HepG2 (cell line): ENCODE measurements around the gene RASGRP4. TPM values are rescaled to one million over a fixed set of nuclear protein-coding genes. Genes with fewer than 3 reads are reported as not detected.

Source experiments
- AHR ChIP-seq: IDR thresholded peaks from 2 replicates; pipeline ENCODE4 v1.6.1; 2018; ENCODE audit warnings: missing genetic modification reagents, missing compliant biosample characterization
- ARNT ChIP-seq: fragments of 450-650 bp; IDR thresholded peaks from 2 replicates; pipeline ENCODE4 v1.6.1; 2017
- BHLHE40 ChIP-seq: IDR thresholded peaks from 2 replicates; pipeline ENCODE4 v1.6.1; 2011; ENCODE audit warnings: low read length, improper control_type of control experiment
- CREB1 ChIP-seq, 2 experiments: fragments of 450-650 bp in 1 of 2; IDR thresholded peaks; 2 replicates each; pipeline ENCODE4 v1.6.1; 2016 to 2017; ENCODE audit warnings: control low read depth in 1 of 2, mild to moderate bottlenecking in 1 of 2, missing compliant biosample characterization in 1 of 2, missing genetic modification characterization in 1 of 2
- ETV6 ChIP-seq: sonication (generic); formaldehyde crosslinking; conservative IDR thresholded peaks from 2 replicates; pipeline ENCODE4 v1.4.0; 2020; ENCODE audit warnings: missing genetic modification reagents
- HNRNPLL ChIP-seq: fragments of 200-400 bp; formaldehyde crosslinking; IDR thresholded peaks from 2 replicates; pipeline ENCODE4 v1.6.1; 2017; ENCODE audit warnings: mild to moderate bottlenecking, low read depth, low read length; ENCODE audit not compliant: poor library complexity, severe bottlenecking
- MTF1 ChIP-seq: sonication (generic); formaldehyde crosslinking; IDR thresholded peaks from 2 replicates; pipeline ENCODE4 v1.5.0; 2020; ENCODE audit warnings: missing genetic modification reagents
- SALL2 ChIP-seq: sonication (generic); formaldehyde crosslinking; IDR thresholded peaks from 2 replicates; pipeline ENCODE4 v1.8.1; 2023; ENCODE audit warnings: mild to moderate bottlenecking, missing genetic modification reagents, inconsistent platforms
- SP1 ChIP-seq, 2 experiments: fragments of 450-650 bp in 1 of 2; sonication (generic) in 1 of 2; formaldehyde crosslinking in 1 of 2; IDR thresholded peaks; 2 replicates each; pipeline versions ENCODE4 v1.4.0 to v1.6.1; 2016 to 2020; ENCODE audit warnings: missing genetic modification reagents in 1 of 2
- ZEB1 ChIP-seq: IDR thresholded peaks from 2 replicates; pipeline ENCODE4 v1.6.1; 2012; ENCODE audit warnings: mild to moderate bottlenecking, low read depth, inconsistent platforms; ENCODE audit not compliant: insufficient replicate concordance
- ZFP37 ChIP-seq: sonication (generic); formaldehyde crosslinking; IDR thresholded peaks from 2 replicates; pipeline ENCODE4 v1.4.0; 2020; ENCODE audit warnings: missing genetic modification reagents, borderline replicate concordance
- ZNF10 ChIP-seq: sonication (generic); formaldehyde crosslinking; IDR thresholded peaks from 2 replicates; pipeline ENCODE4 v1.4.0; 2020; ENCODE audit warnings: mild to moderate bottlenecking, low read depth, missing genetic modification reagents, borderline replicate concordance
- ZNF138 ChIP-seq: sonication (generic); formaldehyde crosslinking; IDR thresholded peaks from 2 replicates; pipeline ENCODE4 v1.5.0; 2020; ENCODE audit warnings: mild to moderate bottlenecking, low read depth, missing genetic modification reagents
- ZNF557 ChIP-seq: sonication (generic); formaldehyde crosslinking; IDR thresholded peaks from 2 replicates; pipeline ENCODE4 v1.4.0; 2020; ENCODE audit warnings: missing genetic modification reagents
- ZNF558 ChIP-seq: sonication (generic); formaldehyde crosslinking; IDR thresholded peaks from 2 replicates; pipeline ENCODE4 v1.9.0; 2022; ENCODE audit warnings: mild to moderate bottlenecking, missing genetic modification reagents, borderline replicate concordance
- ZNF572 ChIP-seq: sonication (generic); formaldehyde crosslinking; IDR thresholded peaks from 2 replicates; pipeline ENCODE4 v1.5.1; 2020; ENCODE audit warnings: mild to moderate bottlenecking, missing genetic modification reagents
- ZNF607 ChIP-seq: sonication (generic); formaldehyde crosslinking; IDR thresholded peaks from 2 replicates; pipeline ENCODE4 v1.5.1; 2020; ENCODE audit warnings: missing genetic modification reagents, mild to moderate bottlenecking, borderline replicate concordance
- ZNF747 ChIP-seq: sonication (generic); formaldehyde crosslinking; IDR thresholded peaks from 2 replicates; pipeline ENCODE4 v1.8.1; 2023; ENCODE audit warnings: missing genetic modification reagents, mild to moderate bottlenecking, borderline replicate concordance
- polyA plus RNA-seq, 8 experiments: library from polyadenylated mRNA; depleted of rRNA in 3 of 8; stranded (reverse) in 7 of 8; unstranded in 1 of 8; fragments of >200 nt; fragmentation: Illumina TruSeq in 4 of 8; extraction: Trizol in 4 of 8; gene quantifications; 2 replicates each; pipeline versions ENCODE4 v1.2.1 to v1.2.3, GENCODE V29; 2011 to 2016; ENCODE audit warnings: low read depth in 4 of 8, missing spikeins in 1 of 8, mixed read lengths in 1 of 8; ENCODE audit not compliant: insufficient read depth in 1 of 8
- total RNA-seq, 5 experiments: library from RNA; depleted of rRNA; stranded (reverse); fragments of >200 nt; fragmentation: Illumina TruSeq; extraction: Trizol; gene quantifications; 2 replicates each; pipeline ENCODE4 v1.2.3, GENCODE V29; 2016; ENCODE audit warnings: low read depth in 1 of 5
- TF ChIP-seq, protein P1 (sequence below): sonication (generic); formaldehyde crosslinking; IDR thresholded peaks from 2 replicates; pipeline ENCODE4 v1.4.0; 2020; ENCODE audit warnings: missing genetic modification reagents, borderline replicate concordance
- TF ChIP-seq, protein P2 (sequence below): sonication (generic); formaldehyde crosslinking; IDR thresholded peaks from 2 replicates; pipeline ENCODE4 v1.4.0; 2020; ENCODE audit warnings: mild to moderate bottlenecking, missing genetic modification reagents
- TF ChIP-seq, protein P3 (sequence below): sonication (generic); formaldehyde crosslinking; IDR thresholded peaks from 2 replicates; pipeline ENCODE4 v1.4.0; 2020; ENCODE audit warnings: low read depth, mild to moderate bottlenecking, missing genetic modification reagents
- TF ChIP-seq, protein P4 (sequence below): IDR thresholded peaks from 2 replicates; pipeline ENCODE4 v1.6.1; 2016; ENCODE audit warnings: mild to moderate bottlenecking, missing biosample characterization, missing genetic modification reagents

The RASGRP4 gene
- total and polyA plus RNA-seq, 2 of the 13 experiments (the other 11 are each of a cell fraction or from before 2014, with no cell fraction given), result not detected

- TF ChIP-seq, protein P1, sequence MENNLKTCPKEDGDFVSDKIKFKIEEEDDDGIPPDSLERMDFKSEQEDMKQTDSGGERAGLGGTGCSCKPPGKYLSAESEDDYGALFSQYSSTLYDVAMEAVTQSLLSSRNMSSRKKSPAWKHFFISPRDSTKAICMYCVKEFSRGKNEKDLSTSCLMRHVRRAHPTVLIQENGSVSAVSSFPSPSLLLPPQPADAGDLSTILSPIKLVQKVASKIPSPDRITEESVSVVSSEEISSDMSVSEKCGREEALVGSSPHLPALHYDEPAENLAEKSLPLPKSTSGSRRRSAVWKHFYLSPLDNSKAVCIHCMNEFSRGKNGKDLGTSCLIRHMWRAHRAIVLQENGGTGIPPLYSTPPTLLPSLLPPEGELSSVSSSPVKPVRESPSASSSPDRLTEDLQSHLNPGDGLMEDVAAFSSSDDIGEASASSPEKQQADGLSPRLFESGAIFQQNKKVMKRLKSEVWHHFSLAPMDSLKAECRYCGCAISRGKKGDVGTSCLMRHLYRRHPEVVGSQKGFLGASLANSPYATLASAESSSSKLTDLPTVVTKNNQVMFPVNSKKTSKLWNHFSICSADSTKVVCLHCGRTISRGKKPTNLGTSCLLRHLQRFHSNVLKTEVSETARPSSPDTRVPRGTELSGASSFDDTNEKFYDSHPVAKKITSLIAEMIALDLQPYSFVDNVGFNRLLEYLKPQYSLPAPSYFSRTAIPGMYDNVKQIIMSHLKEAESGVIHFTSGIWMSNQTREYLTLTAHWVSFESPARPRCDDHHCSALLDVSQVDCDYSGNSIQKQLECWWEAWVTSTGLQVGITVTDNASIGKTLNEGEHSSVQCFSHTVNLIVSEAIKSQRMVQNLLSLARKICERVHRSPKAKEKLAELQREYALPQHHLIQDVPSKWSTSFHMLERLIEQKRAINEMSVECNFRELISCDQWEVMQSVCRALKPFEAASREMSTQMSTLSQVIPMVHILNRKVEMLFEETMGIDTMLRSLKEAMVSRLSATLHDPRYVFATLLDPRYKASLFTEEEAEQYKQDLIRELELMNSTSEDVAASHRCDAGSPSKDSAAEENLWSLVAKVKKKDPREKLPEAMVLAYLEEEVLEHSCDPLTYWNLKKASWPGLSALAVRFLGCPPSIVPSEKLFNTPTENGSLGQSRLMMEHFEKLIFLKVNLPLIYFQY (CRISPR knock-in tag), result peak; percentile 45; the same call in 1 of the 2 replicates
- TF ChIP-seq ZNF557 (CRISPR knock-in tag), result peak; percentile 76
- no peak for TF ChIP-seq ZFP37 (CRISPR knock-in tag)
- TF ChIP-seq SP1 (IDR thresholded peaks at IDR 0.05), result no peak
- peak; percentile 63 for TF ChIP-seq SP1 (CRISPR knock-in tag; IDR thresholded peaks at IDR 0.05)
- TF ChIP-seq ZNF747, result peak; percentile 93
- TF ChIP-seq ETV6 (CRISPR knock-in tag), result peak; percentile 79; the same call in 1 of the 2 replicates
- peak; percentile 91 for TF ChIP-seq HNRNPLL
- peak; percentile 90; the same call in 1 of the 2 replicates for TF ChIP-seq ZNF558 (CRISPR knock-in tag)
- TF ChIP-seq MTF1, result no peak
- TF ChIP-seq ARNT, result no peak
- TF ChIP-seq AHR (CRISPR knock-in tag), result 0 out of 2 replicates have a peak, but pooled peaks have one; percentile 51
- TF ChIP-seq ZNF10 (CRISPR knock-in tag), result no peak
- TF ChIP-seq, protein P2, sequence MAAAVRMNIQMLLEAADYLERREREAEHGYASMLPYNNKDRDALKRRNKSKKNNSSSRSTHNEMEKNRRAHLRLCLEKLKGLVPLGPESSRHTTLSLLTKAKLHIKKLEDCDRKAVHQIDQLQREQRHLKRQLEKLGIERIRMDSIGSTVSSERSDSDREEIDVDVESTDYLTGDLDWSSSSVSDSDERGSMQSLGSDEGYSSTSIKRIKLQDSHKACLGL (CRISPR knock-in tag), result peak; percentile 92
- TF ChIP-seq ZNF138 (CRISPR knock-in tag), result peak; percentile 91
- no peak for TF ChIP-seq ZNF572 (CRISPR knock-in tag)
- TF ChIP-seq, protein P3, sequence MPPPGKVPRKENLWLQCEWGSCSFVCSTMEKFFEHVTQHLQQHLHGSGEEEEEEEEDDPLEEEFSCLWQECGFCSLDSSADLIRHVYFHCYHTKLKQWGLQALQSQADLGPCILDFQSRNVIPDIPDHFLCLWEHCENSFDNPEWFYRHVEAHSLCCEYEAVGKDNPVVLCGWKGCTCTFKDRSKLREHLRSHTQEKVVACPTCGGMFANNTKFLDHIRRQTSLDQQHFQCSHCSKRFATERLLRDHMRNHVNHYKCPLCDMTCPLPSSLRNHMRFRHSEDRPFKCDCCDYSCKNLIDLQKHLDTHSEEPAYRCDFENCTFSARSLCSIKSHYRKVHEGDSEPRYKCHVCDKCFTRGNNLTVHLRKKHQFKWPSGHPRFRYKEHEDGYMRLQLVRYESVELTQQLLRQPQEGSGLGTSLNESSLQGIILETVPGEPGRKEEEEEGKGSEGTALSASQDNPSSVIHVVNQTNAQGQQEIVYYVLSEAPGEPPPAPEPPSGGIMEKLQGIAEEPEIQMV (CRISPR knock-in tag), result peak; percentile 74; the same call in 1 of the 2 replicates
- TF ChIP-seq, protein P4, sequence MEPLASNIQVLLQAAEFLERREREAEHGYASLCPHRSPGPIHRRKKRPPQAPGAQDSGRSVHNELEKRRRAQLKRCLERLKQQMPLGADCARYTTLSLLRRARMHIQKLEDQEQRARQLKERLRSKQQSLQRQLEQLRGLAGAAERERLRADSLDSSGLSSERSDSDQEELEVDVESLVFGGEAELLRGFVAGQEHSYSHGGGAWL (CRISPR knock-in tag), result peak; percentile 55; the same call in 1 of the 2 replicates
- TF ChIP-seq SALL2, result peak; percentile 65; the same call in 1 of the 2 replicates
- TF ChIP-seq BHLHE40, result no peak
- TF ChIP-seq CREB1 (IDR thresholded peaks at IDR 0.05), result peak; percentile 92
- peak; percentile 94 for TF ChIP-seq CREB1 (CRISPR knock-in tag; IDR thresholded peaks at IDR 0.05)
- peak; percentile 38; the same call in 1 of the 2 replicates for TF ChIP-seq ZNF607 (CRISPR knock-in tag)
- TF ChIP-seq ZEB1, result peak; percentile 23
Observed at GRCh38 chr19:38374332-38375097, 51.5 kb downstream of the RASGRP4 start, which contains the start of gene PSMD8 (continued).
